GM12873 (cell line): ENCODE data around the gene EGLN3.

Experiments
- TF ChIP-seq, protein P1 (sequence below): IDR thresholded peaks from 2 replicates; pipeline ENCODE4 v1.5.1; 2012; ENCODE audit warnings: low read depth, mild to moderate bottlenecking, moderate library complexity, low read length, control low read depth; ENCODE audit not compliant: insufficient read depth; ENCODE audit errors: missing control alignments

The EGLN3 gene

DNA sequence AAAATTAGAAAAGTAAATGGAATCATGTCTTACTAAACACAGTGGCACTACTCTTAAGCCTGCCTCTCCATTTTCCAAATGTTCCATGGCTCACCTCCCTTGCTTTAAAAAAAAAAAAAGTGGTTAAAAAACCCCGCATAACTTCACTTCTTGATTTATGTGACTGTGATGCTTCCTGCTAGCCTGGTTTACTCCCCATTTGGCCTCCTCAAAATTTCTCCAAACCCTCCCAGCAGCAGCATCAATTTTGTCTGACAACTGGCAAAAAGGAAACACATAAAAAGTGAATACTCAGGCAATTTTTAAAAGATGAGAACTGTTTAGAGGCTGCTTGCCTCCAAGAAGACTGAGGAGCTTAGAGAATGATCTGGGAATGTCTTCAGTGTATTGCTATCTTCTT is 17.8 kb upstream of the EGLN3 start:
- TF ChIP-seq, protein P1, sequence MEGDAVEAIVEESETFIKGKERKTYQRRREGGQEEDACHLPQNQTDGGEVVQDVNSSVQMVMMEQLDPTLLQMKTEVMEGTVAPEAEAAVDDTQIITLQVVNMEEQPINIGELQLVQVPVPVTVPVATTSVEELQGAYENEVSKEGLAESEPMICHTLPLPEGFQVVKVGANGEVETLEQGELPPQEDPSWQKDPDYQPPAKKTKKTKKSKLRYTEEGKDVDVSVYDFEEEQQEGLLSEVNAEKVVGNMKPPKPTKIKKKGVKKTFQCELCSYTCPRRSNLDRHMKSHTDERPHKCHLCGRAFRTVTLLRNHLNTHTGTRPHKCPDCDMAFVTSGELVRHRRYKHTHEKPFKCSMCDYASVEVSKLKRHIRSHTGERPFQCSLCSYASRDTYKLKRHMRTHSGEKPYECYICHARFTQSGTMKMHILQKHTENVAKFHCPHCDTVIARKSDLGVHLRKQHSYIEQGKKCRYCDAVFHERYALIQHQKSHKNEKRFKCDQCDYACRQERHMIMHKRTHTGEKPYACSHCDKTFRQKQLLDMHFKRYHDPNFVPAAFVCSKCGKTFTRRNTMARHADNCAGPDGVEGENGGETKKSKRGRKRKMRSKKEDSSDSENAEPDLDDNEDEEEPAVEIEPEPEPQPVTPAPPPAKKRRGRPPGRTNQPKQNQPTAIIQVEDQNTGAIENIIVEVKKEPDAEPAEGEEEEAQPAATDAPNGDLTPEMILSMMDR, result no peak

DNA sequence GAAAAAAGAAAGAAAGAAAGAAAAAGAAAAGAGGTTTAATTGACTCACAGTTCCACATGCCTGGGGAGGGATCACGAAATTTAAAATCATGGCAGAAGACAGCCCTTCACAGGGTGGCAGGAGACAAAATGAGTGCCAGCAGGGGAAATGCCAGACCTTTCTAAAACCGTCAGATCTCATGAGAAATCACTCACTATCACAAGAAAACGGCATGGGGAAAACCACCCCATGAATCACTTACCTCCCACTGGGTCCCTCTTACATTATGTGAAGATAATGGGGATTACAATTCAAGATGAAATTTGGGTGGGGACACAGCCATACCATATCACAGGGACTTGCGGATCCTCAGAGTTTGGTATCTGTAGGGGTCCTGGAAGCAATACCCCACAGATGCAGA is 16.3 kb upstream of the EGLN3 start:
- TF ChIP-seq, protein P1, result no peak

DNA sequence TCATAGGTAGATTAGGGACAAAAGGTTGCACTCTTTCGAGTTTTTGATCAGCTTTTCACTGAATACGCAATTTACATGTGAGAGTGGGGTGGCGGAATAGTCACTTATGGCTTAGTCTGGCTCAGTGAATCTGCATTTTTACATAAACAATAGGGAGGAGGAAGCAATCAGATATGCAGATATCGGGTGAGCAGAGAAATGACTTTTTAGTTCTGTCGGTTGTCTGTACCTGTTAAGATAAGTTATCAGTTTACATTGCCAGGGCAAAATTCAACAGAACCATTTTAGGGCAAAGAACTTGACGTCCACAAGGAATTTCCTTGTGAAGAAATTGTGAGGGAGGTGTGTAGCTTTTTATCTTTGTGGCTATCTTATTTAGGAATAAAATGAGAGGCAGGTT is 15.4 kb upstream of the EGLN3 start:
- TF ChIP-seq, protein P1, result no peak

DNA sequence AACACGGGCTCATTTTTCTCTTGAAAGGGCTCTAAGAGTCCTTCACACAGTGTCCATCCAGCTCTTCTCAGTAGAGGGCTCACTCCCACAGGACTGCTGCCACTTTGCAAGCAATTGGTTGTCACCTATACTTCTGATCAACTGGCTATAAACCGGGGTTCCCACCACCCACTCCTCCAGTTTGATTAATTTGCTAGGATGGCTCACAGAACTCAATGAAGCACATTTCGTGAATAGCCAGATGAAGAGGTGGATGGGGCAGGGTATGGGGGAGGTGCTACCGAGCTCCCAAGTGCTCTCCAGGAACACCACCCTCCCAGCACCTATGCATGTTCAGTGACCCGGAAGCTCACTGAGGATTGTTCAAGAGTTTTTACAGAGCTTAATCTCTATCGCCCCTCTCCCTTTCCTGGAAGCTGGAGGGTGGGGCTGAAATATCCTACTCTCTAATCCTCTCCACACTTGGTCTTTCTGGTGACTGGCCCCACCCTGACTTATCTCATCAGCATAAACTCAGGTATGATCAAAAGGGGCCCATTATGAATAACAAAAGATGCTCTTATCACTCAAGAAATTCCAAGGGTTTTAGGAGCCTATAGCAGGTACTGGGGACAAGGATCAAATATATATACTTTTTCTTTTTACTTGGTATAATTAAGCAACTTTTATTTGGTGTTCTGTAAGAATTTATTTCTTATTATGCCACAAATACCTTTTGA is 13.9 kb upstream of the EGLN3 start:
- TF ChIP-seq, protein P1, result no peak

DNA sequence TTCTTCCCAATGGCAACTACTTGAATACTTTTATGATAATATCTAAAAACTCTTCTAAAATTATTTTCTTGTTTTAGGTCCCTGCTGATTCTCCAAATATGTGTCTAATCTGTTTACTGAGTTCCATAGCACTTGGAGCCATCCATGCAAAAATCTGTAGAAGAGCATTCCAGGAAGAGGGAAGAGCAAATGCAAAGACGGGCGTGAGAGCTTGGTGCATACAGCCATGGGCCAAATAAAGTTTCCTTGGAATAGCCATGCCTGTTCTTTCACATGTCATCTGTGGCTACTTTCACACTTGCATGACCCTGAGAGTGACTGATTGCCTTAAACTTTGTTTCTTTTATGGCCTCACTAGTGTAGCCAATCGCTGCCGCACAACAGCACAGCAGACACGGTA is 13.0 kb upstream of the EGLN3 start:
- TF ChIP-seq, protein P1, result no peak

DNA sequence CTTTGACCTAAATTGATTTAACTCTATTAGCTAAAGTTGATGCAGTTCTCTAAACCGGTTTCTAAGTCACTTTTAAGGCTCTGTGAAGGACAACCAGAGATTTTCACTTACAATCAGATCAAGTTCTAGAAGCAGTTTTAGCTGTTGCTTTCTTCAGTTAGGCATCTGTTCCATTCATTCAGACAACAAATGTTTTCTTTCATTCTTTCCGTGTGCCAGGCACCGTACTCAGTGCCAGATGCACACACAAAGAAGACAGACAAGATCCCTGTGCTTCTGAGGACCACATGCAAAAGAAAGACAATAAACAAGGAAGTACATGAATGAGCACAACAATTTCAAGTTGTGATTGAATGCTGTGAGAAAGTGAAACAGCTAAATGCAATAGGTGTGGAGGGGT is 11.1 kb upstream of the EGLN3 start:
- TF ChIP-seq, protein P1, result no peak

DNA sequence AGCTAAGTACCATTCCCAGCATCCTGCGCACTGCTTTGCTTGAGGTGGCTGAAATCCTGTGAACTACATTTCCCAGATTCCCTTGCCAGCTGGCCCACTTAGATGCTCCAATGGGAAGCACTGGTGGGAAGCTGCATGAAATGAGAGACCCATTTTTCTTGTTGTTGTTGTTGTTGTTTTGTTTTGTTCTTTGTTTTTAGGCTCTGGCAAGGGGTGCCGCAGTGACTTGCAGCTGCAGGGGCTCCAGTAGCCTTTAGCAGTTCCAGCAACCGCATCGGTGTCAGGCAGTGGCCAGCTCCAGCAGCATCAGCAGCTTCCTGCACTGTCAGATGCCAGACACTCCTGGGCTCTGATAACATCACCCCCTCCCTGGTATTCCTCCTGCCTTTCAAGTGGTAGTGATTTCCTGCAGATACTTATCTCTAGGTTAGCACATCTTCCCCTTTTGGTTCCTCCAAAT is 8.8 kb upstream of the EGLN3 start:
- TF ChIP-seq, protein P1, result no peak
